SK-N-SH (cell line): ENCODE measurements around the gene FH. TPM values are rescaled to one million over a fixed set of nuclear protein-coding genes. Genes with fewer than 3 reads are reported as not detected.
A peak's percentile ranks its signal among the peaks of the same experiment; 100 is the strongest.

Experiments used
- CTCF ChIA-PET: fragments of 300-600, 350-600 bp; formaldehyde crosslinking; extraction: SDS; loops from one replicate; lab custom pipeline; 2021; lab: Yijun Ruan, JAX
- POLR2A ChIA-PET: fragments of 350-600 bp; sonication (Branson Sonifier 250); formaldehyde crosslinking; extraction: SDS; loops from one replicate; lab custom pipeline; 2020; ENCODE audit warnings: antibody characterized with exemption, inconsistent platforms; lab: Yijun Ruan, JAX
- DNase-seq: peaks from one replicate; pipeline ENCODE4 v3.0.0; 2012
- H2AFZ ChIP-seq: fragments of 200-600 bp; sonication (generic); 2 replicates; pipeline ENCODE4 v1.8.1; 2016; ENCODE audit warnings: antibody characterized with exemption, mild to moderate bottlenecking, low read depth
- H3F3A ChIP-seq: fragments of 200-600 bp; sonication (generic); replicated peaks from 2 replicates; pipeline ENCODE3; 2016; ENCODE audit warnings: antibody characterized with exemption, mild to moderate bottlenecking; ENCODE audit not compliant: insufficient read depth
- H3K27ac ChIP-seq, 2 experiments: fragments of 200-500 bp in 1 of 2; fragments of 200-600 bp in 1 of 2; sonication (Bioruptor generic) in 1 of 2; sonication (generic), shearing (Covaris generic) in 1 of 2; 2 replicates each; pipeline versions ENCODE4 v1.5.1 to v1.6.1; 2014 to 2016; ENCODE audit warnings: low read depth in 2 of 2, inconsistent platforms in 1 of 2, low read length in 1 of 2, mild to moderate bottlenecking in 1 of 2, mixed read lengths in 1 of 2
- H3K27me3 ChIP-seq: fragments of 200-600 bp; sonication (generic), shearing (Covaris generic); 2 replicates; pipeline ENCODE4 v1.6.1; 2016; ENCODE audit warnings: mixed run types; ENCODE audit not compliant: insufficient read depth
- H3K36me3 ChIP-seq, 2 experiments: fragments of 200-500 bp in 1 of 2; fragments of 200-600 bp in 1 of 2; sonication (Bioruptor generic) in 1 of 2; sonication (generic) in 1 of 2; replicated peaks in 1 of 2; 2 replicates each; pipeline versions ENCODE3 to v1.5.1; 2014 to 2016; ENCODE audit warnings: low read length in 1 of 2, mild to moderate bottlenecking in 1 of 2; ENCODE audit not compliant: insufficient read depth in 2 of 2, control insufficient read depth in 1 of 2
- H3K4me1 ChIP-seq, 2 experiments: fragments of 200-500 bp in 1 of 2; fragments of 200-600 bp in 1 of 2; sonication (Bioruptor generic) in 1 of 2; sonication (generic), shearing (Covaris generic) in 1 of 2; 2 replicates each; pipeline versions ENCODE4 v1.5.1 to v1.6.1; 2014 to 2016; ENCODE audit warnings: low read depth in 1 of 2, low read length in 1 of 2, mixed run types in 1 of 2; ENCODE audit not compliant: insufficient read depth in 2 of 2, control insufficient read depth in 1 of 2
- H3K4me2 ChIP-seq: fragments of 200-600 bp; sonication (generic), shearing (Covaris generic); 2 replicates; pipeline ENCODE4 v1.6.1; 2017; ENCODE audit warnings: mixed run types
- H3K4me3 ChIP-seq, 2 experiments: fragments of 200-500 bp in 1 of 2; fragments of 200-600 bp in 1 of 2; sonication (Bioruptor generic) in 1 of 2; sonication (generic), shearing (Covaris generic) in 1 of 2; 2 replicates each; pipeline versions ENCODE4 v1.5.1 to v1.8.1; 2014 to 2016; ENCODE audit warnings: low read depth in 2 of 2, inconsistent platforms in 1 of 2, low read length in 1 of 2, mild to moderate bottlenecking in 1 of 2, mixed read lengths in 1 of 2, moderate library complexity in 1 of 2
- H3K79me2 ChIP-seq: fragments of 200-600 bp; sonication (generic); 2 replicates; pipeline ENCODE4 v1.8.1; 2017; ENCODE audit warnings: mild to moderate bottlenecking; ENCODE audit not compliant: insufficient read depth
- H3K9ac ChIP-seq: fragments of 200-600 bp; sonication (generic); 2 replicates; pipeline ENCODE4 v1.6.1; 2017; ENCODE audit warnings: mixed run types
- H3K9me2 ChIP-seq: fragments of 200-600 bp; sonication (generic); 2 replicates; pipeline ENCODE4 v1.6.1; 2017; ENCODE audit warnings: mixed run types
- H3K9me3 ChIP-seq: fragments of 200-600 bp; sonication (generic); 2 replicates; pipeline ENCODE4 v1.6.1; 2017; ENCODE audit warnings: mixed run types, mild to moderate bottlenecking, moderate library complexity
- H4K20me1 ChIP-seq: fragments of 200-600 bp; sonication (generic); 2 replicates; pipeline ENCODE4 v1.6.1; 2017; ENCODE audit warnings: mild to moderate bottlenecking, mixed run types; ENCODE audit not compliant: insufficient read depth
- ELF1 ChIP-seq: IDR thresholded peaks from 2 replicates; pipeline ENCODE4 v1.4.0; 2012
- EP300 ChIP-seq, 2 experiments: IDR thresholded peaks; 2 replicates each; pipeline versions ENCODE4 v1.4.0 to v1.6.1; 2012; ENCODE audit warnings: borderline replicate concordance in 1 of 2, low read depth in 1 of 2, low read length in 1 of 2
- EZH2phosphoT487 ChIP-seq: fragments of 200-600 bp; sonication (generic); IDR thresholded peaks from 2 replicates; pipeline ENCODE4 v1.6.1; 2017; ENCODE audit warnings: low read depth, mixed run types, mild to moderate bottlenecking, antibody characterized with exemption, moderate library complexity, borderline replicate concordance
- FOSL2 ChIP-seq: IDR thresholded peaks from 2 replicates; pipeline ENCODE4 v1.4.0; 2012; ENCODE audit warnings: low read depth, mild to moderate bottlenecking, moderate library complexity, borderline replicate concordance
- FOXJ3 ChIP-seq: sonication (generic); formaldehyde crosslinking; IDR thresholded peaks from 2 replicates; pipeline ENCODE4 v1.5.1; 2020; ENCODE audit warnings: mild to moderate bottlenecking, missing genetic modification reagents
- FOXM1 ChIP-seq: IDR thresholded peaks from 2 replicates; pipeline ENCODE4 v1.4.0; 2012; ENCODE audit warnings: low read depth, mild to moderate bottlenecking
- GABPA ChIP-seq: IDR thresholded peaks from 2 replicates; pipeline ENCODE4 v1.4.0; 2012; ENCODE audit warnings: low read depth, mild to moderate bottlenecking
- GATA2 ChIP-seq: sonication (generic); formaldehyde crosslinking; IDR thresholded peaks from 2 replicates; pipeline ENCODE4 v1.5.0; 2020; ENCODE audit warnings: mild to moderate bottlenecking, missing genetic modification reagents
- IRF3 ChIP-seq: fragments of 150-350 bp; IDR thresholded peaks from 2 replicates; pipeline ENCODE4 v1.6.1; 2016; ENCODE audit warnings: mild to moderate bottlenecking, low read depth, low read length
- MAX ChIP-seq: IDR thresholded peaks from 2 replicates; pipeline ENCODE4 v1.4.0; 2012; ENCODE audit warnings: low read depth
- MEF2A ChIP-seq: IDR thresholded peaks from 2 replicates; pipeline ENCODE4 v1.4.0; 2012; ENCODE audit warnings: low read depth, borderline replicate concordance
- MXI1 ChIP-seq: IDR thresholded peaks from 2 replicates; pipeline ENCODE4 v1.6.1; 2012; ENCODE audit warnings: mild to moderate bottlenecking, low read depth, low read length, improper control_type of control experiment
- NFIC ChIP-seq: IDR thresholded peaks from 2 replicates; pipeline ENCODE4 v1.4.0; 2012; ENCODE audit warnings: borderline replicate concordance
- NRF1 ChIP-seq: IDR thresholded peaks from 2 replicates; pipeline ENCODE4 v1.6.1; 2012; ENCODE audit warnings: low read depth, mild to moderate bottlenecking, low read length
- PBX3 ChIP-seq: IDR thresholded peaks from 2 replicates; pipeline ENCODE4; 2012
- POLR2AphosphoS5 ChIP-seq: IDR thresholded peaks from 2 replicates; pipeline ENCODE4 v1.6.1; 2012; ENCODE audit warnings: low read depth, low read length
- RXRA ChIP-seq: IDR thresholded peaks from 2 replicates; pipeline ENCODE4 v1.4.0; 2012; ENCODE audit warnings: low read depth, mild to moderate bottlenecking, borderline replicate concordance
- SIN3A ChIP-seq: IDR thresholded peaks from 2 replicates; pipeline ENCODE4 v1.6.1; 2012; ENCODE audit warnings: low read depth, mild to moderate bottlenecking, low read length, moderate library complexity, borderline replicate concordance
- SMC3 ChIP-seq: IDR thresholded peaks from 2 replicates; pipeline ENCODE4 v1.6.1; 2012; ENCODE audit warnings: low read depth, low read length, improper control_type of control experiment
- TAF1 ChIP-seq: IDR thresholded peaks from 2 replicates; pipeline ENCODE4 v1.6.1; 2012; ENCODE audit warnings: low read depth, mild to moderate bottlenecking, low read length, moderate library complexity, borderline replicate concordance
- TCF12 ChIP-seq: IDR thresholded peaks from 2 replicates; pipeline ENCODE4 v1.4.0; 2012
- USF1 ChIP-seq: IDR thresholded peaks from 2 replicates; pipeline ENCODE4 v1.4.0; 2012; ENCODE audit warnings: low read depth, borderline replicate concordance
- USF2 ChIP-seq: fragments of 150-350 bp; IDR thresholded peaks from 2 replicates; pipeline ENCODE4 v1.6.1; 2017; ENCODE audit warnings: antibody characterized with exemption, low read length, low read depth, borderline replicate concordance
- YY1 ChIP-seq: IDR thresholded peaks from 2 replicates; pipeline ENCODE4 v1.4.0; 2012; ENCODE audit warnings: low read depth, mild to moderate bottlenecking
- ZBTB33 ChIP-seq: IDR thresholded peaks from 2 replicates; pipeline ENCODE4 v1.4.0; 2012; ENCODE audit warnings: low read depth, borderline replicate concordance
- polyA plus RNA-seq, 3 experiments: library from polyadenylated mRNA; depleted of rRNA; stranded (reverse); fragments of >200 nt; gene quantifications; 2 replicates each; pipeline ENCODE4 v1.2.3, GENCODE V29; 2012

FH gene
- polyA plus RNA-seq, 1 of the 3 experiments (the other 2 are of a cell fraction): 48.1 TPM

- TF ChIP-seq USF2 (no peak), USF1 (no peak), GATA2 (CRISPR knock-in tag) (no peak), FOSL2 (peak; percentile 96), TCF12 (peak; percentile 78), ZBTB33 (no peak), SMC3 (no peak), PBX3 (peak; percentile 67), FOXM1 (0 out of 2 replicates have a peak, but pooled peaks have one; percentile 58), EP300 (IDR thresholded peaks at IDR 0.05; ENCODE audit: borderline replicate concordance in 1 of 2, low read depth in 1 of 2, low read length in 1 of 2) (peak in 1 of 2 experiments; percentile 85; a peak in 2 of 4 replicates), NFIC (peak; percentile 60), EZH2phosphoT487 (no peak), YY1 (no peak), SIN3A (no peak), ELF1 (no peak), POLR2AphosphoS5 (peak; percentile 53; the same call in 1 of the 2 replicates)
Measured at GRCh38 chr1:241482761-241483250, 36.7 kb downstream of the FH start (continued).

- H3K4me1 ChIP-seq: peaks cover 0 to 20% of the 10 kb centered on the region in 2 experiments; a peak in 3 of 4 replicates
- H3K4me2 ChIP-seq: no peak overlapping the region
- no peaks in the 10 kb centered on the region for H3K79me2 ChIP-seq
- H2AFZ ChIP-seq: no peak overlapping the region
- H3F3A ChIP-seq: peaks cover 19% of the 10 kb centered on the region
- no peaks in the 10 kb centered on the region for H3K36me3 ChIP-seq
- no peaks in the 10 kb centered on the region for H3K9me2 ChIP-seq
- POLR2A ChIA-PET: no interaction called here
- CTCF ChIA-PET: no interaction called here
- no peaks in the 10 kb centered on the region for H3K27me3 ChIP-seq
- H4K20me1 ChIP-seq: no peaks in the 10 kb centered on the region
- H3K9me3 ChIP-seq: no peaks in the 10 kb centered on the region
- no peak overlapping the region for H3K27ac ChIP-seq
- DNase-seq: no peak
- H3K4me3 ChIP-seq: no peak overlapping the region
- no peak overlapping the region for H3K9ac ChIP-seq
- TF ChIP-seq NRF1: no peak
- no peak for TF ChIP-seq GABPA
- TF ChIP-seq MEF2A: no peak
- no peak for TF ChIP-seq MAX
- TF ChIP-seq MXI1: no peak
- TF ChIP-seq USF2: no peak
- TF ChIP-seq USF1: no peak
- no peak for TF ChIP-seq GATA2 (CRISPR knock-in tag)
- no peak for TF ChIP-seq FOXJ3 (CRISPR knock-in tag)
- no peak for TF ChIP-seq SIN3A
- TF ChIP-seq RXRA: no peak
- no peak for TF ChIP-seq SMC3
- no peak for TF ChIP-seq IRF3
- no peak for TF ChIP-seq TAF1
Measured at GRCh38 chr1:241479294-241479693, 40.3 kb downstream of the FH start.
